ENCODE measurements around the gene MAP3K2. TPM values are rescaled to one million over a fixed set of nuclear protein-coding genes. Genes with fewer than 3 reads are reported as not detected.

MAP3K2 gene
- total RNA-seq, 6 experiments from 2014 or later, result 38.5 to 44.2 (median 40.1) TPM

DNA sequence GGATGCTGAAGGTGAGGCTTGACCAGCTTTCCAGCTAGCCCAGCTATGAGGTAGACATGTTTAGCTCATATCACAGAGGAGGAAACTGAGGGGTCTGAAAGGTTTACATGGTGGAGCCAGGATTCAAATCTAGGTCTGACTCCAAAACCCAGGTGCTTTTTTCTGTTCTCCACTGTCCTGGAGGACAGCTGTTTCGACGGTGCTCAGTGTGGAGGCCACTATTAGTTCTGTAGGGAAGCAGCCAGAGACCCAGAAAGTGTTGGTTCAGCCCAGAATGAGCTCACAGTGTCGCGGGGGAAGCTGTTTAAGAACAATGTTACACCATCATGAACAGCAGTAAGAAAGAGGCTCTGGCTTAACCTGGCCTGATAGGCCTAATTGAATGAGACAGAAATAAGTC lies 41.5 kb upstream of the MAP3K2 start:
- Mint-ChIP-seq H3K4me1 (ENCODE audit: low read depth) (no peaks in the 10 kb centered on the region), H3K27ac (no peak overlapping the region)
- no peak for DNase-seq

GRCh38 chr2:127428815-127429109 lies 41.0 kb upstream of the MAP3K2 start:
- H3K27me3 Mint-ChIP-seq (ENCODE audit: insufficient read depth), result peaks cover 7% of the 10 kb centered on the region
- no peak overlapping the region for H3K27ac Mint-ChIP-seq
- no peak overlapping the region for H3K4me3 Mint-ChIP-seq
- DNase-seq, result no peak
- H3K36me3 Mint-ChIP-seq (ENCODE audit: low read depth), result no peaks in the 10 kb centered on the region
- H3K4me1 Mint-ChIP-seq (ENCODE audit: low read depth), result peaks cover 5% of the 10 kb centered on the region
- TF ChIP-seq, protein P1, sequence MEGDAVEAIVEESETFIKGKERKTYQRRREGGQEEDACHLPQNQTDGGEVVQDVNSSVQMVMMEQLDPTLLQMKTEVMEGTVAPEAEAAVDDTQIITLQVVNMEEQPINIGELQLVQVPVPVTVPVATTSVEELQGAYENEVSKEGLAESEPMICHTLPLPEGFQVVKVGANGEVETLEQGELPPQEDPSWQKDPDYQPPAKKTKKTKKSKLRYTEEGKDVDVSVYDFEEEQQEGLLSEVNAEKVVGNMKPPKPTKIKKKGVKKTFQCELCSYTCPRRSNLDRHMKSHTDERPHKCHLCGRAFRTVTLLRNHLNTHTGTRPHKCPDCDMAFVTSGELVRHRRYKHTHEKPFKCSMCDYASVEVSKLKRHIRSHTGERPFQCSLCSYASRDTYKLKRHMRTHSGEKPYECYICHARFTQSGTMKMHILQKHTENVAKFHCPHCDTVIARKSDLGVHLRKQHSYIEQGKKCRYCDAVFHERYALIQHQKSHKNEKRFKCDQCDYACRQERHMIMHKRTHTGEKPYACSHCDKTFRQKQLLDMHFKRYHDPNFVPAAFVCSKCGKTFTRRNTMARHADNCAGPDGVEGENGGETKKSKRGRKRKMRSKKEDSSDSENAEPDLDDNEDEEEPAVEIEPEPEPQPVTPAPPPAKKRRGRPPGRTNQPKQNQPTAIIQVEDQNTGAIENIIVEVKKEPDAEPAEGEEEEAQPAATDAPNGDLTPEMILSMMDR (IDR thresholded peaks at IDR 0.05), result no peak
- no peaks in the 10 kb centered on the region for H3K9me3 Mint-ChIP-seq

More for the DNA sequence above, 41.5 kb upstream of the MAP3K2 start:
- no peaks in the 10 kb centered on the region for H3K9me3 Mint-ChIP-seq
- H3K4me3 Mint-ChIP-seq, result no peak overlapping the region
- TF ChIP-seq, protein P1 (IDR thresholded peaks at IDR 0.05), result no peak
- no peaks in the 10 kb centered on the region for H3K36me3 Mint-ChIP-seq (ENCODE audit: low read depth)
- H3K27me3 Mint-ChIP-seq (ENCODE audit: insufficient read depth), result peaks cover 4% of the 10 kb centered on the region

DNA sequence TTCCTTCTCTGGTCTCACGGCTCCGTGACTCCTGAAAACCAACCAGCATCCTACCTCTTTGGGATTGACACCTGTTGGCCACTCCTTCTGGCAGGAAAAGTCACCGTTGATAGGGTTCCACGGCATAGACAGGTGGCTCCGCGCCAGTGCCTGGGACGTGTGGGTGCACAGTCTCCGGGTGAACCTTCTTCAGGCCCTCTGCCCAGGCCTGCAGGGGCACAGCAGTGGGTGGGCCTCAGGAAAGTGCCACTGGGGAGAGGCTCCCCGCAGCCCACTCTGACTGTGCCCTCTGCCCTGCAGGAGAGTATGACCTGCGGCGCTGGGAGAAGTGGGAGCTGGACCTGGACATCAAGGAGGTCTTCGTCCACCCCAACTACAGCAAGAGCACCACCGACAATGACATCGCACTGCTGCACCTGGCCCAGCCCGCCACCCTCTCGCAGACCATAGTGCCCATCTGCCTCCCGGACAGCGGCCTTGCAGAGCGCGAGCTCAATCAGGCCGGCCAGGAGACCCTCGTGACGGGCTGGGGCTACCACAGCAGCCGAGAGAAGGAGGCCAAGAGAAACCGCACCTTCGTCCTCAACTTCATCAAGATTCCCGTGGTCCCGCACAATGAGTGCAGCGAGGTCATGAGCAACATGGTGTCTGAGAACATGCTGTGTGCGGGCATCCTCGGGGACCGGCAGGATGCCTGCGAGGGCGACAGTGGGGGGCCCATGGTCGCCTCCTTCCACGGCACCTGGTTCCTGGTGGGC lies 40.5 kb upstream of the MAP3K2 start:
- Mint-ChIP-seq H3K27ac (no peak overlapping the region), H3K27me3 (ENCODE audit: insufficient read depth) (peaks cover 12% of the 10 kb centered on the region), H3K9me3 (no peaks in the 10 kb centered on the region), H3K4me3 (no peak overlapping the region), H3K36me3 (ENCODE audit: low read depth) (no peaks in the 10 kb centered on the region), H3K4me1 (ENCODE audit: low read depth) (peaks cover 8% of the 10 kb centered on the region)
- TF ChIP-seq, protein P1 (IDR thresholded peaks at IDR 0.05), result no peak
- no peak for DNase-seq

- no peak overlapping the region for H3K4me3 Mint-ChIP-seq
- TF ChIP-seq, protein P1 (IDR thresholded peaks at IDR 0.05), result no peak
- peaks cover 8% of the 10 kb centered on the region for H3K4me1 Mint-ChIP-seq (ENCODE audit: low read depth)
- DNase-seq, result no peak
- H3K36me3 Mint-ChIP-seq (ENCODE audit: low read depth), result no peaks in the 10 kb centered on the region
- no peaks in the 10 kb centered on the region for H3K9me3 Mint-ChIP-seq
- H3K27ac Mint-ChIP-seq, result no peak overlapping the region
- H3K27me3 Mint-ChIP-seq (ENCODE audit: insufficient read depth), result peaks cover 13% of the 10 kb centered on the region
Measured at GRCh38 chr2:127427376-127428056, 39.7 kb upstream of the MAP3K2 start.

GRCh38 chr2:127426501-127427354 lies 39.0 kb upstream of the MAP3K2 start:
- no peak overlapping the region for H3K4me3 Mint-ChIP-seq
- no peak overlapping the region for H3K27ac Mint-ChIP-seq
- H3K27me3 Mint-ChIP-seq (ENCODE audit: insufficient read depth), result peaks cover 13% of the 10 kb centered on the region
- no peaks in the 10 kb centered on the region for H3K36me3 Mint-ChIP-seq (ENCODE audit: low read depth)
- peaks cover 8% of the 10 kb centered on the region for H3K4me1 Mint-ChIP-seq (ENCODE audit: low read depth)
- H3K9me3 Mint-ChIP-seq, result no peaks in the 10 kb centered on the region
- no peak for DNase-seq
- TF ChIP-seq, protein P1 (IDR thresholded peaks at IDR 0.05), result no peak
